Measurements from ENCODE around the gene PRR22. TPM values are rescaled to one million over a fixed set of nuclear protein-coding genes. Genes with fewer than 3 reads are reported as not detected.

PRR22 gene
- total RNA-seq, 4 donors from 2014 or later: 0.19 to 1.2 (median 1.0) TPM

- Histone ChIP-seq H3K4me3 (no peak overlapping the region), H3K4me1 (peaks cover 5 to 9% (median 8%) of the 10 kb centered on the region in 4 donors), H3K27me3 (no peaks in the 10 kb centered on the region), H3K36me3 (peaks cover 0 to 10% (median 2%) of the 10 kb centered on the region in 4 donors), H3K27ac (replicated peaks in 1 of 4) (no peak overlapping the region), H3K9me3 (no peaks in the 10 kb centered on the region)
- TF ChIP-seq CTCF (IDR thresholded peaks at IDR 0.05) (no peak), POLR2AphosphoS5 (IDR thresholded peaks at IDR 0.05) (no peak)
- WGBS: 89% methylated on average over 2 of the region's 2 CpGs
- intact Hi-C loops (cut with DNase I): no loop called here
- no peak for DNase-seq (ENCODE audit: extremely low spot score)
Observed at GRCh38 chr19:5817218-5817617, 32.7 kb upstream of the PRR22 start.

- H3K36me3 ChIP-seq: peaks cover 0 to 10% (median 2%) of the 10 kb centered on the region in 4 donors
- intact Hi-C loops (cut with DNase I): no loop called here
- no peaks in the 10 kb centered on the region for H3K9me3 ChIP-seq
- H3K4me3 ChIP-seq: no peak overlapping the region
- 80% methylated on average over 6 of the region's 11 CpGs for WGBS
- H3K27ac ChIP-seq (replicated peaks in 1 of 4): no peak overlapping the region
- TF ChIP-seq POLR2A (IDR thresholded peaks at IDR 0.05; ENCODE audit: low read depth) (no peak), POLR2AphosphoS5 (IDR thresholded peaks at IDR 0.05) (no peak), CTCF (IDR thresholded peaks at IDR 0.05) (no peak), EP300 (IDR thresholded peaks at IDR 0.05) (no peak)
- no peaks in the 10 kb centered on the region for H3K27me3 ChIP-seq
- no peaks in the 10 kb centered on the region for H3K4me1 ChIP-seq
- DNase-seq (ENCODE audit: extremely low spot score): no peak
Observed at GRCh38 chr19:5814852-5815246, 30.3 kb upstream of the PRR22 start.

GRCh38 chr19:5814123-5814851 is 29.7 kb upstream of the PRR22 start:
- no peak for DNase-seq (ENCODE audit: extremely low spot score)
- H3K4me3 ChIP-seq: no peak overlapping the region
- TF ChIP-seq CTCF (IDR thresholded peaks at IDR 0.05) (no peak), EP300 (IDR thresholded peaks at IDR 0.05) (no peak), POLR2A (IDR thresholded peaks at IDR 0.05; ENCODE audit: low read depth) (no peak), POLR2AphosphoS5 (IDR thresholded peaks at IDR 0.05) (no peak)
- 82% methylated on average over 8 of the region's 9 CpGs for WGBS
- no peak overlapping the region for H3K27ac ChIP-seq (replicated peaks in 1 of 4)
- H3K4me1 ChIP-seq: no peaks in the 10 kb centered on the region
- no peaks in the 10 kb centered on the region for H3K27me3 ChIP-seq
- intact Hi-C loops (cut with DNase I): no loop called here
- H3K9me3 ChIP-seq: no peaks in the 10 kb centered on the region
- H3K36me3 ChIP-seq: peaks cover 0 to 10% (median 2%) of the 10 kb centered on the region in 4 donors

DNA sequence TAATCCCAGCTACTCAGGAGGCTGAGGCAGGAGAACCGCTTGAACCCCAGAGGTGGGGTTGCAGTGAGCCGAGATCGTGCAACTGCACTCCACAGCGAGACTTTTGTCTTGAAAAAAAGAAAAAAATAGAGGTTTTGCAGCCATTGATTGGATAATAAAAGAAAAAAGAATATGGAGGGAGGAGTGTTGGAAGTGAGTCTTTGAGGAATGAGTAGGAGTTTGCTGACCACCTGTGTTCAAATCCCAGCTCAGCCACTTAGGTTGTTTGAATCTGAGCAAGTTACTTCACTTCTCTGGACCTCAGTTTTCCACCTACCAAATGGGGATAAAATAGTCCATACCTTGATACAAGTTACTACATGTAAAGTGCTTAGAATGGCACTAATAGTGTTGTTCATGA is 26.6 kb upstream of the PRR22 start:
- H3K9me3 ChIP-seq: no peaks in the 10 kb centered on the region
- no peaks in the 10 kb centered on the region for H3K27me3 ChIP-seq
- H3K27ac ChIP-seq (replicated peaks in 1 of 4): no peak overlapping the region
- H3K36me3 ChIP-seq: peaks cover 0 to 11% (median 5%) of the 10 kb centered on the region in 4 donors
- no peak for DNase-seq (ENCODE audit: extremely low spot score)
- intact Hi-C loops (cut with DNase I): no loop called here
- WGBS: 96% methylated on average over 4 of the region's 4 CpGs
- TF ChIP-seq POLR2AphosphoS5 (IDR thresholded peaks at IDR 0.05): no peak
- TF ChIP-seq POLR2A (IDR thresholded peaks at IDR 0.05; ENCODE audit: low read depth): no peak
- no peak for TF ChIP-seq EP300 (IDR thresholded peaks at IDR 0.05)
- no peak for TF ChIP-seq CTCF (IDR thresholded peaks at IDR 0.05)
- no peak overlapping the region for H3K4me3 ChIP-seq
- H3K4me1 ChIP-seq: peaks cover 0 to 10% (median 5%) of the 10 kb centered on the region in 4 donors

All from esophagus muscularis mucosa (tissue), 4 donors.